HG03175 (cell line): ENCODE measurements around the gene PHACTR1.
"Not testable (repeated sequence)": the region's sequence is repeated elsewhere in the genome, so short reads cannot be mapped to it uniquely, and the experiment has no call there.

ENCODE experiments used
- ATAC-seq: cut with Tn5 transposase; IDR thresholded peaks from one replicate; pipeline ENCODE4 v1.9.1; 2021; ENCODE audit warnings: mild to moderate bottlenecking, moderate library complexity; ENCODE audit not compliant: unreplicated experiment

PHACTR1 gene

DNA sequence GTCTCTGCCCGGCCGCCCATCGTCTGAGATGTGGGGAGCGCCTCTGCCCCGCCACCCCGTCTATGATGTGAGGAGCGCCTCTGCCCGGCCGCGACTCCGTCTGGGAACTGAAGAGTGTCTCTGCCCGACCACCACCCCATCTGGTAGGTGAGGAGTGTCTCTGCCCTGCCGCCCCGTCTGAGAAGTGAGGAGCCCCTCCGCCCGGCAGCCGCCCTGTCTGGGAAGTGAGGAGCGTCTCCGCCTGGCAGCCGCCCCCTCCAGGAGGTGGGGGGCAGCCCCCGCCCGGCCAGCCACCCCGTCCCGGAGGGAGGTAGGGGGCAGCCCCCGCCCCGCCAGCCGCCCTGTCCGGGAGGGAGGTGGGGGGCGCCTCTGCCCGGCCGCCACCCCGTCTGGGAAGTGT is 417.3 kb downstream of the PHACTR1 start:
- ATAC-seq, result not testable (repeated sequence)

DNA sequence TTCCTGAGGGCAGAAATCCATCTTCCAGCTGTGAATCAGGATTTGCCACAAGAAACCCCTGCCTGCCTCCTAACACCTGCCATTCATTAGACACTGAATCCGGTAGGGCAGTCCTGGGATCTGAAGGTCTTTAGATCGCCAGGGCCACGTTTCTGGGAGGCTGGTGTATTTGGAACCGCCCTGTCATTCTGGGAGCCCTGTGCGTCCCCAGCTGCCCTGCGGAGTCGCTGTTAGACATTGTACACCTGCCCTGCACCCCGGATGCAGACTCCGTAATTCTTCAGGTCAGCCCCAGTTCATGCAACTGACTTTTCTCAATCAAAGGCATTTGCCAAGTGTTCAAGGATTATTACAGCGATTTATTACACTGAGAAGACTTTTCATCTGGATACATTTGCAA is 418.6 kb downstream of the PHACTR1 start:
- ATAC-seq, result no peak

DNA sequence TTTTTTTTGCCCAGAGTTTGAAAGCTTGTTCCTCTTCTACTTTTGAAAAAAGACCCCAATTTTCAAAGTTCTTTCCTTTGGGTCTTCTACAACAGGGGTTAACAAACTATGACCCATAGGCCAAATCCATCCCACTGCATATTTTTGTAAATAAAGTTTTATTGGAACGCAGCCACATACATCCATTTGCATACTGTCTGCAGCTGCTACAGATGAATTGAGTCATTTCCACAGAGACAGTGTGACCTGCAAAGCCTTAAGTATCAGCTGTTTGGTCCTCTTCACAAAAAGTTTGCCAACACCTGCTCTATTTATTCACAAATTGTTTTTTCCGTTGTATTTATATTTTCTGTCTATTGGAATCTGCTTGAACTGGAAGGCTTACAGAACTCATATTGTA is 422.6 kb downstream of the PHACTR1 start:
- ATAC-seq, result no peak

DNA sequence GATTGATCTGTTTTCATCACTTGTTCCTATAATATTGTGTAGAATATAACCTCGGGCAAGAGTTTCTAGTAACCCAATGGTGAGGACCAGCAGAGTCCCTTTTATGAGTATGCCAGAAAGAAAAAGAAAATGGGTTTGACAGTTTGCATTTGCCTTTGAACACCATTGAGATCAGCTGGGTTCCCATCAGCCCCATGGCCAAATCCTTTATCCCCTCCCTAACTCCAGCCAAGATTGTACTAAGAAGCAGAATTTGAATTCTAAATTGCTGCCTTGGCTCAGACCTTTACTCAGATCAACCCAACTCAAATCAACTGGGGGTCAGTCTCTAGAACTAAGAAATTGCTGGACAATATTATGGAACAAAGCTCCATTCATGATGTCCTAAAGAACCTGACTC is 424.4 kb downstream of the PHACTR1 start:
- ATAC-seq, result no peak

DNA sequence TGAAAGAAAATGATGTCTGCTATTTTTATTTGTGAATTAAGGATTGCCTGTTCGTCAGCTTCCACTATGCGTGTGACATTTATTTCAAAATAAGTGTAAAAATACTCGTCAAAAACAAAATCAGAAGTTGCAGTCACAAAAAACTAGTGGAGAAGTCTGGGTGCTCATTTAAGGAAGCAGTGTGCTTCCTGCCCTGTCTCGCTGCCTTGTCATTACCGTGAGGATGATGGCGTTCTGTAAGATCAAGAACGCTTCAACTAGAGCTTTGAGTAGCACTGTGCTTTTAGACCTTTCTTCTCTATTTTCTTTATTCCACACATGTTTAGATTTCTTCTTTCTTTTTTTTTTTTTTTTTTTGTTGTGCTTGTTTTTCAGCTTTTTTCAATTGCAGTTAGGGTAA is 424.8 kb downstream of the PHACTR1 start:
- no peak for ATAC-seq

DNA sequence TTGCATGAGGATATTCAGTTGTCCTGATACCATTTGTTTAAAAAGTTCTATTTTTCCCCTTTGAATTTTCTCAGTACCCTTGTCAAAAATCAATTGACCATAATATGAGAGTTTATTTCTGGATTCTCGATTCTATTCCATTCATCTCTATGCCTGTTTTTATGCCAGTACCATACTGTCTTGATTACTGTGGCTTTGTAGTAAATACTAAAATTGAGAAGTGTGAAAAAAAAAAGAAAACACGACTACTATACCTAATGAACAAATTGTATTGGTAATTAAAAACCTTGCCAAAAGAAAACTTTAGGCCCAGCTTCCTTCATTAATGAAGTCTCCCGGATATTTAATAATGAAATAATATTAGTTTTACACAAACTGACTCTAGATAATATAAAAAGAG is 426.0 kb downstream of the PHACTR1 start:
- ATAC-seq, result no peak

DNA sequence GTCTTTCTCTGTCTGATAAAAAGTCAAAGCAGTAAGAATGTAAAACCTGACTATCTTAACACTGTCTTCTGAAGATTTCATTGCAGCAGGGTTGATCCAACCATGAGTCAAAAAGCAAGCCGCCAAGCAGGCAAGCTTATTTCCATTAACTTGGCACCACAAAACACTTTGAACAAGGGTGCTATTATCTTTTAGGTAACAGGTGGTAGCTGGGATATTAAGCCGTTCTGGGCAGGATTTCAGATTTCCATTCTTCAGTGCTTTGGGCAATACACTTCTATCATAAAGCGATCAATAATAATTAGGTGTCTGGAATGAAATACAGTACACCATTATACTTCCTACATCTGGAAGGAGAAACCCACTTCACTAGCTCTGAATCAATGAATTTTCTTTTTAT is 429.9 kb downstream of the PHACTR1 start:
- no peak for ATAC-seq

DNA sequence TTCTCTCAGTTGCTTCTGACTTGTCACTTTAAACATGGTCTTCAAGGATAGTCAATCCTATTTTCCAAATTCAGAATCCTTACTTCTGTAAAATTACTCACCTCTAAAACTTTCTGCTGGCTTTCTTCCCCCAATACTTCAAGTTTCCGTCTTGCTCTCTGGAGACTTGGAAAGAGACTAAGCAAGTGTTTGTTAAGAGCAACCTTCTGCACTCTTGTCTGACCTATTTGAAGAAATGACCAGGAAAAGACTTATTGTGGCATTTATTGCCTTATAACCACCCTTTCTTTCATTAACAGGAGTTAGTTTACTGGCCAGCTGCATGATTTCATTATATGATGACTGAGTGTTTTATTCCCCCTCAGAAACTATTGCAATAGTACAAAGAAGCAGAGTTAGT is 430.8 kb downstream of the PHACTR1 start:
- ATAC-seq, result no peak

DNA sequence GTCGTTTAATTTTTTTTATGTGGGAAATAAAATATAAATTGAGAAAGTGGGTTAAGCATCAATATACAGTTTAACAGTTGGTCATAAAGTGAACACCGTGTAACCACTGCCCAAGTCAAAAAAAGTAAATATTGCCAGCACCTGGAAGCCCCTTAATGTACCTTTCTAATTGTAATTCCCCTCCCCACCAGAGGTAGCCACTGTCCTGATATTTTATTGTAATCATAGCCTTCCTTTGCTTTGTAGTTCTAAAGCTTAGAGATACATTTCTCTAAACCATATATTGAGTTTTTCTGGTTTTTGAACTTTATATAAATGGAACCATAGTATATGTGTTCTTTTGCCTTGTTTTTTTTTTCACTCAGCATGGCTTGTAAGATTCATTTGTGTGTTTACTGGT is 431.2 kb downstream of the PHACTR1 start:
- ATAC-seq, result no peak

DNA sequence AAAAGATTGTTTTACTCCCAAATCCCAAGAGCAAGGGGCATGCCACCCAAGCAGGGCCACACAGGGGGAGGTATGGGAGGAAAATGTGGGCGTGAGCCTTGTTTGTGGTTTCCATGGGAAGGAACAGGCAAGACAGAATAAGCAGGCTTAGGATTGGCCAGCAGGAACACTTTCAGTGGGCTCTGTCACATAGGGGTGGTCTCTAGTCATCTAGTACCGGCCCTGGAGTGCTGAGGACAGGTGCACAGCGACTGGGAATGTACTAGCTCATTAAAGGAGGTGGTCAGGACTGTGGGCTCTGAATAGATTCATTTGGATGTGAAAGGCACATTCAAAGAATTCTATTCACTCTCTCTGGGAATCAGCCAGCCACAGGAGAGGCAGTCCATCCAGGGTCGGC is 436.2 kb downstream of the PHACTR1 start:
- no peak for ATAC-seq

DNA sequence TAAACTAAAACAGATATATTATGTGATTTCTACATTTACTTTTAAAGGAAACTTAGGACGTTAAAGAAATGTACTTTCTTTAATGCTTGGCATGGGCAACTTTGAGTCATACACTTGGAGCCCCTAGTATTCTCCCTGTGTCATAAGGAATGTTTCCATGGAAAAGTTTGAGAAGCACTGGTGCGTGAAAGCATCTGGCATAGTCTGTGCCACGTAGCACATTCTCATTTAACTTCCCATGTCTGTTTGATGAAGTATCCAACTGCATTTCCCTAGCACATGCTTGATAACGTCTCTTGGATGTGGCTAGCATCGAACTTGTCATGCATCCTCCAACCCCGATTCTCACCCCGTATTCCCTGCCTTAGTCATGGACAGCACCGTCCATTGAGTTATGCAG is 439.8 kb downstream of the PHACTR1 start:
- no peak for ATAC-seq

DNA sequence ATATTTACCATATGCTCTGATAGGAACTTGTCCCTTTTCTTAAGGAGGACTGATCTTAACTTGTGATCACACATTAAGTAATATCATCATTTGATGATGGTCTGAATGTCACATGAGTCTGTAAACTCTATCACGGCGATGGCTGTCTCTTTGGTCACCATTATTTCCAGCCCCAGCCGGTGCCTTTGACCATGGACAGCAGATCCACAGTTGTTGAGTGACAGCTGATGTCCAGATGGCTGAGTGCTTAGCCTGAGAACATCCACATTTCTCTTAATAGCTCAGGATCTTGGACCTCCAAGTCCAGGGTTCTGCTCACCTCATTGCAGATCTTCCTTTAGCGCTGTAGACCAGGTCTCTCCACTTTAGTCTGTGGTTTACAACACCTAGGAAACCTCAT is 440.7 kb downstream of the PHACTR1 start:
- no peak for ATAC-seq

DNA sequence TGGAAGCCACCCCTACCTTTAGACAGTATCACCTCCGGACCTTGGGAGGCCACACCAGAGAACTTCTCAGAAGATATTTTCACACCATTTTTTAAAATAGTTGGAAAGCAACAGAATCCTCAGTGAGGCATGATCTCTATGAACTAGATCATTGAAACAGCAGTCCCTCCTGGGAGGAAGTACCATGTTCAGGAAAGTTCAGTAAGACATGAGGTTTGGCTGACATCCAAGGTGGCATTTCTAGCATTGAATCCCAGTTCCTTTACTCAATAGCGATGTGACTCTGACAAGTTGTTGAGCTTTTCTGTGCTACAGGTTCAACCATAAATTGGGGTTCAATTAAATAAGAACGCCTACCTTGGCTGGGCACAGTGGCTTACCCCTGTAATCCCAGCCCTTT is 442.7 kb downstream of the PHACTR1 start:
- ATAC-seq, result no peak

DNA sequence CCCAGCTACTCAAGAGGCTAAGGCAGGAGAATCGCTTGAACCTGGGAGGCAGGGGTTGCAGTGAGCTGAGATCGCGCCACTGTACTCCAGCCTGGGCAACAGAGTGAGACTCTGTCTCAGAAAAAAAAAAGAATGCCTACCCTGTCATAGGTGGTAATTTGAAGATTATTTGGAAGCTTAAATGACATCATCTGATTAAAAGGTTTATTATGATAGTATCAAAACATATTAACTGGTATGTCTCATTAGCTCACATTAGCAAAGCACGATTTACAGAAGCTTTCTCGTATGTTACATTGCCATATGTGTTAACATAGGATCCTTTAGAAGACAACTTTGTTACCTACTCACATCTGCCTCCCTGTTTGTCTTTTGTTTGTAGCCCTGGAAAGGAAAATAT is 443.3 kb downstream of the PHACTR1 start:
- not testable (repeated sequence) for ATAC-seq

DNA sequence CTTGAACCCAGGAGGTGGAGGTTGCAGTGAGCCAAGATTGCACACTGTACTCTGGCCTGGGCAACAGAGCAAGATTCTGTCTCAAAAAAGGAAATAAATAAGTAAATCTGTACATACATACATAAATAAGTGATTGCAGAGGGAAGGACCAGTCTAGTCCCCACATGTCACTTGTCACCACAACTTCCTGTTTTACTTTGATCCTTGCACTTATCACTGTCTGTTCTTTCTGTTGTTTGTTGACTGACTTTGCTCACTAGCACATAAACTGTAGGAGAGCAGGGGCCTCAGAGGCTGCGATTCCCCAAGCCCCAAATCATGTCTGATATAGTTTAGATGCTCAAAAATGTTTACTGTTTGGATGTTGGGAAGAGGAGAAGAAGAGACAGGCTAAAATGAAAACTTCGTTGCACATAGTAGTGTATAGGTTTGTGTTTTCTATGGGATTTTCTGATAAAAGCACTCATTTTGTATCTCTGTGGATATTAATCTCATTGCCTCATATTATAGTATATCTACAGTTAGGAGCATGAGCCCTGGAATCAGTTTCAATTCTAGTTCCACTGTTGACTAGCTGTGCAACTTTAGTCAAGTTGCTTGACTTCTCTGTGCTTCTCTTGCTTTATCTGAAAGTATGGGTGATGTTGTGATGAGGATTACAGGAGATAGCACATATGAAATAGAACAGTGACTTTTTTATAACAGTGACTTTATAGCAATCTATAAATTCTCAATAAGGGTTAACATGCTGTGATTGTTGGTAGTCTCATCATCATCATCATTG is 446.8 kb downstream of the PHACTR1 start:
- ATAC-seq, result no peak

DNA sequence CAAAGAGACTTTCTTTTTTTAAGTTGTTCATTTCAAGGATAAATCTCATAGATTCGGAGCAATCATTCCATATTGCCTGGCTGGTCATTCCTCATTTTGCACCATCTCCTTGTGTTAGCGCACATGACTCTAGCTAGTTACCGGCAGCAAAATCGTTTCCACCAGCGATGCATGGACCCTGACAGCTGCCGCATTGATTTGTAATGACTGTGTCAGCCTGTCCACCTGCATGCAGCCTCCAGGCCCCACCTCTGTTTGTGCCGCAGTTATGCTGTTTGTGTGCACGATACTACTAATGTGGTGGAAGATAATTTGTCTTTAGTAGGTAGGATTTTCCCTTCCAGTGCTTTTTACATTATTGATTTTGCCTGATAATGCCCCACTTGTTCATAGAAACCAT is 447.7 kb downstream of the PHACTR1 start:
- ATAC-seq, result no peak

DNA sequence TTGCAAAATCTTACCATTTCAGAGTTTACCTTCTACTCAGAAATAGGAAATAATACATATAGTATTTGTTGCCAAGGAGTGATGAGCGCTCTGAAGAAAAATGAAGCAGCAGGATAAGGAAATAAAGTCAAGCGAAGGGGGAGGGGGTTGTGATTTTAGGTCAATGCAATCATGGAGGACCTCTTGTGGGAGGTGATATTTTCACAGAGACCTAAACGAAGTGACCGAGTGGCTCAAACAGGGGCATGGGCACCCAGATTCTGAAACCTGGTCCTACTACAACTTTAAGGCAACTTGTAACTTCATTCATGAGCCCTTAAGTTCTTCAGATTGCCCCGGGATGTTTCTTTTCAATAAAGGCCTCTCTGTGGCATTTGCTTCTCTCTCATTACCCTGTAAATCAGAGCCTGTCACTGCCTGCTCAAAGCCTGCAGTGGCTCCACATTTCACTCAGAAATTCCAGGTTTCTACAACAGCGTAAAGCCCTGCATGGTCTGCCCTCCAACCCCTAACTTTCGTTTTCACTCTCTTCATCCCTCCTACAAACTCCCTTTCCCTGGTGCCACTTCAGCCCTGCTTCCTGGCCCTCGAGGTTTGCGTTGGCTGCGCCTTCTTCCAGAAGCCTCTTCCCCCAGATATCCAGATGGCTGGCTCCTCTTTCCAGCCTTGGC is 449.1 kb downstream of the PHACTR1 start:
- ATAC-seq, result no peak

DNA sequence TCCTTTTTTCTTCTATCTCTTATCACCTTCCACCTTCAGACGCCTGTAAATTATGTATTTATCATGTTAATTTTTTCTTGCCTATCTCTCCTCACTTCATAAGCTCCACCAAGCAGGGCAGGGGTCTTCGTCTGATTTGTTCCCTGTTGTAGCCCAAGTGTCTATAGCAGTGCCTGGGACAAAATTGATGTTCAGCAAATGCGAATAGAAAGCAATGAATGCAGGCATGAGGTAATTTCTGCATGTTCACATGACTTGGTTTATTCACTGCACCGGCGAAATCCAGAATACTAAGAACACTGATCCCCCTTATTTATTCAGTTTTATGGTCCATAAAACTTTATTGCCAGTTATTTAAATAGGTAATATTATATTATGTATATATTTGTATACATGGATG is 449.7 kb downstream of the PHACTR1 start:
- no peak for ATAC-seq

DNA sequence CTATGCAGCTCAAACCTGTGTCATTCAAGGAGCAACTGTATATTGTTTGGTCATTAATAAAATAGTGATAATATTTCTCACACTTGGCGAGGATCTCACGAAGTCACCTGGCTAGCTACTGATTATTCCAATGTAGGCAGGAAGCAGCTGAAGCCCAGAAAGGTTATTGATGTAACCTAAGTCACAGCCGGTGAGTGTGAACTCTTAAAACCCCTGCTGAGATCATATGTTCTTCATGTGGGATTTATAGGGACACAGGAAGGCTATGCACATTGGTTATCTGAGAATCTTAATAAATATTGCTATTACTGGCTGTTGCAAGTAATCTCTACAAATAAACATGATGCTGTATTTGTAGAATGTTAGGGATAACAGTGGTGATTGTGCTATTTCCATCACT is 450.3 kb downstream of the PHACTR1 start:
- no peak for ATAC-seq

DNA sequence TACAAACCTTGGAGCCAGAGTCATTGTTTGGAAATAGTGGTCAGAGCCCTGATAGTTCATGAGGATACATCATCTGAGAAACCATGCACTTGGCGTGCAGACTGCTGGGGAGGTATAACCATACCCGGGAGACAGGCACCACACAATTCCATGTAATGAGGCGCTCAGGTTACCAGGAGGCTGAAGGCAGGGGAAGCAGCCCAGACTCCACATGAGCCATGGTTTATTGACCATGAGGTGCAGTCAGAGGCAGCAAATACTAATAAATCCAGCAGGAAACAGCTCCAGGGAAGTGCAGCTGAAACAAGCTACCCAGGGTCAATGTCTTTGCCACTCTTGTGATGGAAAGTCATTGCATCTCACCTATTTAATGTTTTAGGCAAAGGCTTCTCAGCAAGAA is 455.7 kb downstream of the PHACTR1 start:
- no peak for ATAC-seq

DNA sequence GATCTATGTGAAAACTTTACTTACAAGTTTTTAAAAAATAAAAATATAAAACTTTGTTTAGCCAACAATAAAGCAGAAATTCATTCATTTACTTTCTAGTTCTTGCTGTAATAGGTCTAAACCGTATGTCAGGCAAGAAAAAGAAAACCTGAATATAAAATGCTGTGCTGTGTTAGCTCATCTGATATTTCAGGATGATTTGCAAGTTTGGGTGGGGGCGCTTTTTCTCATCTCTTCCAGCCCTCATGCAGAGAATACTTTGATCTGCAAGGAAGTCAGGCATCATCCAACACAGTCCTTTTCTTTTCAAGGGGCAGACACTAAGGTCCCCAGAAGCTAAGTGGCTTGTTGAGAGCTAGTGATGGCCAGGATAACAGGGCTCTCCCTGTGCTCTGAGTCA is 458.5 kb downstream of the PHACTR1 start:
- no peak for ATAC-seq

DNA sequence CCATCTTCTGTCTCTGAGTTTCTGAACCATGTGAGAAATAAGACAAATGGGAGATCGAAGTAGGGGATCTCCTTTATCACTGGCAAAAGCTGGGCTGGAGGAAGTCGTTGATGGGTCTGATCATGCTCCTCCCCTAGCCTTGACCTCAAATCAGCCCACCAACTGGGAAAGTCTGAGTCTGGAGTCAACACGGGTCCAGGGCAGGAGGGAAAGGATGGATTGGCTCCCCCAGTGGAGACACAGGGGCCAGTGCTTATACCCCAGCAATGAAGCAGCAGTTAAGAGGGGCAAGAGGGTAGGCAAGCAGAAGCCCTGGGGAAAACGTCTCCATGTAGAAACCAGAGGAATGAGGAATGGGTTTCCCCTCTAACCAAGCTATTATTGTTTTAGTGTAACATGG is 459.2 kb downstream of the PHACTR1 start:
- no peak for ATAC-seq

DNA sequence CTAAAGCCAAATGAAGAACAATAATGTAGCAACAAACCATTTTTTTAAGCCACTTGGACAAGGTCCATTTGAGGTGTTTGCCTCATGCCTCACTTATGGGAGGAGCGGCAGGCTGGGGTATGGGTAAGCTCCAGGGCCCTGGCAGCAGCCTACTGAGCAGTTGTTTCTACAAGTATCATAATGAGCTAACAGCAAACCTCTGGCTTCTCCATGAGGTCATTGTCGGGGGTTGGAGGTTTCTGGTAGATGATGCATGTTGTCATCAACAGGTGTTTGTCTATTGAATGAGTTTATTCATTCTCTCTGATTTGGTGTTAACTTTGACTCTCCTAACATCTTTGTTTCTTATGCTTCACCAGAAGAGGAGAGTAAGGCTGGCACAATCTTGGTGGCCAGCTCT is 461.1 kb downstream of the PHACTR1 start:
- no peak for ATAC-seq
